Uterus (tissue), 2 donors: ENCODE results near the gene PPM1H.

ENCODE experiments used
- CTCF ChIP-seq, 4 experiments: fragments of 200-600 bp in 2 of 4; fragments of 450-650 bp in 2 of 4; sonication (generic) in 2 of 4; IDR thresholded peaks; one replicate each; pipeline ENCODE4 v1.5.1; 2016 to 2019; ENCODE audit warnings: antibody characterized with exemption in 4 of 4, mild to moderate bottlenecking in 2 of 4, moderate library complexity in 1 of 4
- POLR2A ChIP-seq, 2 donors: fragments of 450-650 bp; IDR thresholded peaks; one replicate each; pipeline ENCODE4 v1.6.1; 2016; ENCODE audit warnings: antibody characterized with exemption in 2 of 2, mild to moderate bottlenecking in 1 of 2, moderate library complexity in 1 of 2

- TF ChIP-seq CTCF (IDR thresholded peaks at IDR 0.05) (no peak), POLR2A (IDR thresholded peaks at IDR 0.05) (no peak)
Observed at GRCh38 chr12:62784576-62784975, 150.4 kb downstream of the PPM1H start.
